ENCODE measurements around the gene SUPT20H. TPM values are rescaled to one million over a fixed set of nuclear protein-coding genes. Genes with fewer than 3 reads are reported as not detected.

The SUPT20H gene
- total RNA-seq, 4 donors from 2014 or later, result 28.4 to 67.6 (median 45.3) TPM

DNA sequence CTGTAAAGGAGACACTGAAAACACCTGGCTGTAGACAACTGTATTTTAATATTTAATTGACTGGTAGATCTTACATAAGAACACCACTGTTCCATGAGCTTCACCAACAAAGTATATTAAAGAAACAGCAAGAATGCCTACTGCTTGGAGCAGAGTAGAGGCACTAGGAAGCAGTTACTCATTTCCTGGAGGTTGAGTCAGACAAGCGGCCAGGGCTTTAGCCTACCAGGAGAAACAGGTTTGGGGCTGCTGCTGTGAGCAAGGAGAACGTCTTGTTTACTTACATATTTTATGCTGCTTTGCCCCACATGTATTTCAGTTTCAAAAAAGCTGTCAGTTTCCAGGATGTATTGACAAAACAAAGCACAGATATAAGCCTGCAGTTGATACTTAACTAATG is 93.7 kb downstream of the SUPT20H start:
- 70 to 71% methylated on average over 2 of the region's 2 CpGs for WGBS, 2 donors (ENCODE audit: low coverage in 1 of 2)
- H3K36me3 ChIP-seq, result peaks cover 0 to 48% (median 16%) of the 10 kb centered on the region in 4 donors
- no peak for DNase-seq
- H3K9me3 ChIP-seq, result no peaks in the 10 kb centered on the region
- in situ Hi-C loops (cut with MboI; ENCODE audit: low pct_ligation_motif_present in 1 of 4, low pct_unique_long_range_greater_than_20kb in 1 of 4, low sequenced_read_pairs in 3 of 4) (loop anchor here in 1 of 4 donors (10.0 kb wide), 1 partner anchor 111 kb away; no protein-coding TSS in a partner anchor), intact Hi-C loops (cut with DNase I; ENCODE audit: low total_unique reads) (no loop called here)
- H3K27ac ChIP-seq, result no peak overlapping the region
- TF ChIP-seq POLR2A (IDR thresholded peaks at IDR 0.05), result no peak
- TF ChIP-seq, protein P1, sequence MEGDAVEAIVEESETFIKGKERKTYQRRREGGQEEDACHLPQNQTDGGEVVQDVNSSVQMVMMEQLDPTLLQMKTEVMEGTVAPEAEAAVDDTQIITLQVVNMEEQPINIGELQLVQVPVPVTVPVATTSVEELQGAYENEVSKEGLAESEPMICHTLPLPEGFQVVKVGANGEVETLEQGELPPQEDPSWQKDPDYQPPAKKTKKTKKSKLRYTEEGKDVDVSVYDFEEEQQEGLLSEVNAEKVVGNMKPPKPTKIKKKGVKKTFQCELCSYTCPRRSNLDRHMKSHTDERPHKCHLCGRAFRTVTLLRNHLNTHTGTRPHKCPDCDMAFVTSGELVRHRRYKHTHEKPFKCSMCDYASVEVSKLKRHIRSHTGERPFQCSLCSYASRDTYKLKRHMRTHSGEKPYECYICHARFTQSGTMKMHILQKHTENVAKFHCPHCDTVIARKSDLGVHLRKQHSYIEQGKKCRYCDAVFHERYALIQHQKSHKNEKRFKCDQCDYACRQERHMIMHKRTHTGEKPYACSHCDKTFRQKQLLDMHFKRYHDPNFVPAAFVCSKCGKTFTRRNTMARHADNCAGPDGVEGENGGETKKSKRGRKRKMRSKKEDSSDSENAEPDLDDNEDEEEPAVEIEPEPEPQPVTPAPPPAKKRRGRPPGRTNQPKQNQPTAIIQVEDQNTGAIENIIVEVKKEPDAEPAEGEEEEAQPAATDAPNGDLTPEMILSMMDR (IDR thresholded peaks at IDR 0.05), result no peak
- no peak for TF ChIP-seq EP300 (IDR thresholded peaks at IDR 0.05; ENCODE audit: low read depth)
- no peak for TF ChIP-seq POLR2AphosphoS5 (IDR thresholded peaks at IDR 0.05)
- no peak overlapping the region for H3K4me3 ChIP-seq
- H3K4me1 ChIP-seq, result no peaks in the 10 kb centered on the region
- H3K27me3 ChIP-seq, result no peaks in the 10 kb centered on the region

DNA sequence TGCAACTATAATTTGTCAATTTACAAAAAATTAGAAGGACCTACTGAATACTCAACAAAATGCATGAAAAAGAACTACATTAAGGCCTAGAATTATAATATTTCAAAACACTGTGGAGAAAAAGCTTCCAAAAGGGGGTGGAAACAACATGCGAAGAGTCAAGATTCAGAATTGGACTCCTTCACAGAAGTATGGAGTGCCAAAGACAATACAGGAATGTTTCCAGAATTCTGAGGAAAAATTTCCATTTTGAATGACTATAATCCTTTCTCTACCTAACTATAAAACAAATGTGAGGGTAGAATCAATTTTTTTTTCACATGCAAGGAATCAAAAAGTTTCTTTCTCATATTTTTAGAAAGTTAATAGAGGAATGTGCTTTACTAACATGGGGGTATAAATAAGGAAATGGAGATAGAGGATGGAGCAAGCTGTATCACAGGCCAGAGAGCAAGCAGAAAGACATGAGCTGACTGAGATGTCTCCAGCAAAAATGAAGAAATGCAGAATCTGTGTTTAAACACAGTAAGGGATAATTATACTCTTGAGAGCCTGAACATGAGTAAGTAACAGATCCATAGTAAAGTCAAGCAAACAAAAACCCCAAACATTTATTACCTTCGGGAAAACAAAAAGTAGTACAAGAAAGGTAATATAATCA is 99.9 kb downstream of the SUPT20H start:
- TF ChIP-seq POLR2A (IDR thresholded peaks at IDR 0.05) (no peak), EP300 (IDR thresholded peaks at IDR 0.05; ENCODE audit: low read depth) (no peak), POLR2AphosphoS5 (IDR thresholded peaks at IDR 0.05) (no peak)
- TF ChIP-seq, protein P1 (IDR thresholded peaks at IDR 0.05), result no peak
- H3K36me3 ChIP-seq, result peaks cover 0 to 27% (median 7%) of the 10 kb centered on the region in 4 donors
- no peaks in the 10 kb centered on the region for H3K9me3 ChIP-seq
- WGBS, 2 donors (ENCODE audit: low coverage in 1 of 2), result 83 to 87% methylated on average over 2 of the region's 2 CpGs
- peaks cover 0 to 3% (median 0%) of the 10 kb centered on the region in 4 donors for H3K4me1 ChIP-seq
- in situ Hi-C loops (cut with MboI; ENCODE audit: low pct_ligation_motif_present in 1 of 4, low pct_unique_long_range_greater_than_20kb in 1 of 4, low sequenced_read_pairs in 3 of 4) (loop anchor here in 1 of 4 donors (10.0 kb wide), 1 partner anchor 105 kb away; no protein-coding TSS in a partner anchor), intact Hi-C loops (cut with DNase I; ENCODE audit: low total_unique reads) (no loop called here)
- H3K27me3 ChIP-seq, result no peaks in the 10 kb centered on the region
- H3K4me3 ChIP-seq, result no peak overlapping the region
- no peak overlapping the region for H3K27ac ChIP-seq
- DNase-seq, result no peak

Other genes with a start within 250 kb of the SUPT20H start
- gene RFXAP, start 240.5 kb downstream of the SUPT20H start, total RNA-seq, result 1 to 10 TPM in 3 of 4 donors, under 1 TPM in 1; 0.80 to 5.9 (median 3.7) TPM
- gene SMAD9, start 139.4 kb downstream of the SUPT20H start, total RNA-seq, result 10 to 100 TPM in 2 of 4 donors, 1 to 10 TPM in 2; 4.0 to 19.8 (median 9.8) TPM
- gene ALG5, start 60.3 kb downstream of the SUPT20H start, total RNA-seq, result 10 to 100 TPM in 2 of 4 donors, 1 to 10 TPM in 2; 3.8 to 33.8 (median 14.1) TPM
- gene EXOSC8, start 58.9 kb downstream of the SUPT20H start, total RNA-seq, result 10 to 100 TPM in 2 of 4 donors, 1 to 10 TPM in 2; 3.2 to 36.2 (median 12.9) TPM
- not detected for gene CSNK1A1L, start 46.0 kb upstream of the SUPT20H start, total RNA-seq